Smooth muscle cell (in vitro differentiated cells): ENCODE data around the gene PINLYP. TPM values are rescaled to one million over a fixed set of nuclear protein-coding genes. Genes with fewer than 3 reads are reported as not detected.
"Not testable (repeated sequence)": the region's sequence is repeated elsewhere in the genome, so short reads cannot be mapped to it uniquely, and the experiment has no call there.

ENCODE experiments used
- DNase-seq: peaks from one replicate; lab custom pipeline; 2025; ENCODE audit not compliant: unreplicated experiment; lab: John Stamatoyannopoulos, UW
- H2AFZ ChIP-seq: fragments of 200-600 bp; sonication (generic); 2 replicates; pipeline ENCODE4 v1.6.0; 2016; ENCODE audit warnings: antibody characterized with exemption, low read depth, mild to moderate bottlenecking
- H3F3A ChIP-seq: fragments of 200-600 bp; sonication (generic); 2 replicates; pipeline ENCODE4 v1.6.0; 2017; ENCODE audit warnings: antibody characterized with exemption, low read depth
- H3K27ac ChIP-seq: fragments of 200-600 bp; sonication (generic); 2 replicates; pipeline ENCODE4 v1.5.1; 2016; ENCODE audit warnings: low read depth, mild to moderate bottlenecking
- H3K27me3 ChIP-seq: fragments of 200-600 bp; sonication (generic); 2 replicates; pipeline ENCODE4 v1.6.1; 2016; ENCODE audit warnings: low read depth, mild to moderate bottlenecking
- H3K36me3 ChIP-seq: fragments of 200-600 bp; sonication (generic); 2 replicates; pipeline ENCODE4 v1.5.1; 2016; ENCODE audit warnings: low read depth
- H3K4me1 ChIP-seq: fragments of 200-600 bp; sonication (generic); 2 replicates; pipeline ENCODE4 v1.5.1; 2016; ENCODE audit warnings: low read depth
- H3K4me2 ChIP-seq: fragments of 200-600 bp; sonication (generic); 2 replicates; pipeline ENCODE4 v1.6.0; 2016; ENCODE audit warnings: mild to moderate bottlenecking
- H3K4me3 ChIP-seq: fragments of 200-600 bp; sonication (generic); 2 replicates; pipeline ENCODE4 v1.5.1; 2016; ENCODE audit warnings: mild to moderate bottlenecking
- H3K79me2 ChIP-seq: fragments of 200-600 bp; sonication (generic); 2 replicates; pipeline ENCODE4 v1.6.0; 2016; ENCODE audit warnings: low read depth, mild to moderate bottlenecking
- H3K9ac ChIP-seq: fragments of 200-600 bp; sonication (generic); 2 replicates; pipeline ENCODE4 v1.6.0; 2016; ENCODE audit warnings: low read depth
- H3K9me3 ChIP-seq: fragments of 200-600 bp; sonication (generic); replicated peaks from 2 replicates; pipeline ENCODE4 v1.5.1; 2016; ENCODE audit warnings: low read depth
- H4K20me1 ChIP-seq: fragments of 200-600 bp; sonication (generic); 2 replicates; pipeline ENCODE4 v1.6.0; 2016; ENCODE audit warnings: low read depth
- WGBS: methylation state at CpG from one replicate; pipeline ENCODE4 v1.1.7; 2016; ENCODE audit warnings: low lambda C conversion rate; 5-methylcytosine and 5-hydroxymethylcytosine counted together
- polyA plus RNA-seq: library from polyadenylated mRNA; unstranded; fragments of >200 nt; fragmentation: Nextera tagmentation; extraction: Ambion mirVana; gene quantifications from 2 replicates; pipeline ENCODE4 v1.2.1, GENCODE V29; 2016
- total RNA-seq: library from RNA; depleted of rRNA; stranded (reverse); fragments of >200 nt; gene quantifications from 2 replicates; pipeline ENCODE4 v1.2.3, GENCODE V29; 2014
- TF ChIP-seq, protein P1 (sequence below): fragments of 200-600 bp; sonication (generic); IDR thresholded peaks from 2 replicates; pipeline ENCODE4 v1.5.1; 2017; ENCODE audit warnings: borderline replicate concordance, mild to moderate bottlenecking, antibody characterized with exemption; ENCODE audit not compliant: insufficient read depth, poor library complexity, severe bottlenecking

PINLYP gene
- total and polyA plus RNA-seq, 2 experiments from 2014 or later = 1.7 to 2.2 TPM

DNA sequence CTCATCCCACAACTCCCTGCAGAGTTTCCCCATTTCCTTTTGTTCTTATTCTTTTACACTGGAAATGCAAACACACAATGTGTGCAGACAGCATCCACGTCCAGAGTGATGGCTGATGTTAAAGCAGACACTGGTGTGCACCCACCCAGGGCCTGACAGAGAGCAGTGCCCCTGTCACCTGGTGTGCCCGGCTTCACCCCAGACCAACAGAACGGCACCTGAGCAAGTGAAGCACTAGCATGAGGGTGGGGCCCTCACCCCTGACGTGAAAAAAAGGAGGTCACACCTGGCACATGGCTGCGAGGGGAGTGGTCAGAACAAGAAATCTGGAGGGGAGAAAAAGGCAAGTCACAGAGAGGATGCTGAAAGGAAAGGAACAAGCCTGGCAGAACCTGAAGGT lies 30.3 kb upstream of the PINLYP start:
- no peak for DNase-seq
- TF ChIP-seq, protein P1, sequence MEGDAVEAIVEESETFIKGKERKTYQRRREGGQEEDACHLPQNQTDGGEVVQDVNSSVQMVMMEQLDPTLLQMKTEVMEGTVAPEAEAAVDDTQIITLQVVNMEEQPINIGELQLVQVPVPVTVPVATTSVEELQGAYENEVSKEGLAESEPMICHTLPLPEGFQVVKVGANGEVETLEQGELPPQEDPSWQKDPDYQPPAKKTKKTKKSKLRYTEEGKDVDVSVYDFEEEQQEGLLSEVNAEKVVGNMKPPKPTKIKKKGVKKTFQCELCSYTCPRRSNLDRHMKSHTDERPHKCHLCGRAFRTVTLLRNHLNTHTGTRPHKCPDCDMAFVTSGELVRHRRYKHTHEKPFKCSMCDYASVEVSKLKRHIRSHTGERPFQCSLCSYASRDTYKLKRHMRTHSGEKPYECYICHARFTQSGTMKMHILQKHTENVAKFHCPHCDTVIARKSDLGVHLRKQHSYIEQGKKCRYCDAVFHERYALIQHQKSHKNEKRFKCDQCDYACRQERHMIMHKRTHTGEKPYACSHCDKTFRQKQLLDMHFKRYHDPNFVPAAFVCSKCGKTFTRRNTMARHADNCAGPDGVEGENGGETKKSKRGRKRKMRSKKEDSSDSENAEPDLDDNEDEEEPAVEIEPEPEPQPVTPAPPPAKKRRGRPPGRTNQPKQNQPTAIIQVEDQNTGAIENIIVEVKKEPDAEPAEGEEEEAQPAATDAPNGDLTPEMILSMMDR = no peak
- no peaks in the 10 kb centered on the region for H3K79me2 ChIP-seq
- no peak overlapping the region for H3K27ac ChIP-seq
- H3K27me3 ChIP-seq = no peaks in the 10 kb centered on the region
- 95% methylated on average over 5 of the region's 5 CpGs for WGBS
- no peaks in the 10 kb centered on the region for H3F3A ChIP-seq
- no peaks in the 10 kb centered on the region for H3K9me3 ChIP-seq
- no peak overlapping the region for H3K9ac ChIP-seq
- H4K20me1 ChIP-seq = no peaks in the 10 kb centered on the region
- no peak overlapping the region for H3K4me2 ChIP-seq
- no peaks in the 10 kb centered on the region for H3K4me1 ChIP-seq
- H3K36me3 ChIP-seq = no peaks in the 10 kb centered on the region
- H3K4me3 ChIP-seq = no peak overlapping the region
- no peak overlapping the region for H2AFZ ChIP-seq

DNA sequence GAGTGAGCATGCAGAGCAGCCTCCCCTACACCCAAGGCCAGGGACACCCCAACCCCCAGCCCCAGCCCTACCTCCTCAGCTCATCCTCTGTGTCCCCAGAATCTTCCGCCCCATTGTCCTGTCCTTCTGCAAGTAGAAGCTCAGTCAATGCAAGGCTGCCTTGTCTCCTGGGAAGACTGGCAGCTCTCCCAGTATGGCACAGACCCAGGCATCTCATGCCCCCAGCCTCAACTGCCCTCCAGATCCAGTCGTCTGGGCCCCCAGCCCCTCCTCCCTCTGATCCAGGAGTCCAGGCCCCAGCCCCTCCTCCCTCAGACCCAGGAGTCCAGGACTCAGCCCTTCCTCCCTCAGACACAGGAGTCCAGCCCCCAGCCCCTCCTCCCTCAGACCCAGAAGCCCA lies 29.6 kb upstream of the PINLYP start:
- Histone ChIP-seq H3K79me2 (no peaks in the 10 kb centered on the region), H3K27ac (no peak overlapping the region), H3K4me2 (no peak overlapping the region), H3K9ac (no peak overlapping the region), H3F3A (no peaks in the 10 kb centered on the region), H3K27me3 (no peaks in the 10 kb centered on the region), H3K9me3 (no peaks in the 10 kb centered on the region), H4K20me1 (no peaks in the 10 kb centered on the region), H2AFZ (no peak overlapping the region), H3K4me1 (no peaks in the 10 kb centered on the region), H3K36me3 (no peaks in the 10 kb centered on the region), H3K4me3 (no peak overlapping the region)
- TF ChIP-seq, protein P1 = no peak
- 100% methylated on average over 2 of the region's 2 CpGs for WGBS
- no peak for DNase-seq

DNA sequence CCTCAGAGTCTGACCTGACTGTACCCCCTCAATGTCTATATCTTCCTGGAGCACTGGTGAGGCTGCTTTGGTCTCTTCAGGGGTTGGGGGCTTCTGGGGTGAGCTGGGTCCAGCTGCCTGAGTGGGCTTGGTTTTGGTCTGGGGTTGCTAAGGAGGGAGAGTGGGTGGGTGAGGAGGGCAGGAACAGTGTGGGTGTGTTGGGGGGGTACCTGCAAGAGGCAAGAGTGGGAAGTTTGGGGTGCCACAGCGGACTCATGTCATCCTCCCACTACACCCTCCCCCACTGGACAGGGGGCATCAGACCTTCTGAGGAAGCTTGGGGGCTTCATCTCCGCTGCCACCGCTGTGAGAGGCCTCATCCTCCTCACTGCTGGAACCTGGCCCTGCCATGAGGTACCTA lies 29.0 kb upstream of the PINLYP start:
- H3K27ac ChIP-seq = no peak overlapping the region
- no peak overlapping the region for H3K4me3 ChIP-seq
- no peak overlapping the region for H2AFZ ChIP-seq
- DNase-seq = no peak
- 100% methylated on average over 3 of the region's 3 CpGs for WGBS
- no peaks in the 10 kb centered on the region for H3F3A ChIP-seq
- H3K9ac ChIP-seq = no peak overlapping the region
- H3K79me2 ChIP-seq = no peaks in the 10 kb centered on the region
- H3K27me3 ChIP-seq = no peaks in the 10 kb centered on the region
- TF ChIP-seq, protein P1 = no peak
- no peaks in the 10 kb centered on the region for H3K4me1 ChIP-seq
- H3K36me3 ChIP-seq = no peaks in the 10 kb centered on the region
- H3K4me2 ChIP-seq = no peak overlapping the region
- H3K9me3 ChIP-seq = no peaks in the 10 kb centered on the region
- no peaks in the 10 kb centered on the region for H4K20me1 ChIP-seq

DNA sequence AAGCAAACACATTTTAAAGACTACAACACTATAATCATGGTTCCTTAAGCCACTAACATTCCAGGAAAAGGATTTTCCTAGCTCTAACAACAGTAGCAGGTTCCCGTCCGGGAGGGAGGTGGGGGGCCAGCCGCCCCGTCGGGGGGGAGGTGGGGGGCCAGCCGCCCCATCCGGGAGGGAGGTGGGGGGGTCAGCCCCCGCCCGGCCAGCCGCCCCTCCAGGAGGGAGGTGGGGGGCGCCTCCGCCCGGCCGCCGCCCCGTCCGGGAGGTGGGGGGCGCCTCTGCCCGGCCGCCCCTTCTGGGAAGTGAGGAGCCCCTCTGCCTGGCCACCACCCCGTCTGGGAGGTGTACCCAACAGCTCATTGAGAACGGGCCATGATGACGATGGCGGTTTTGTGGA lies 27.7 kb upstream of the PINLYP start:
- not testable (repeated sequence) for H3K27me3 ChIP-seq, H3K27ac ChIP-seq, H3K79me2 ChIP-seq, DNase-seq, H3F3A ChIP-seq, H3K4me1 ChIP-seq, H4K20me1 ChIP-seq, H3K4me3 ChIP-seq, H3K36me3 ChIP-seq, H3K4me2 ChIP-seq, H2AFZ ChIP-seq, H3K9me3 ChIP-seq, H3K9ac ChIP-seq
- WGBS = 100% methylated on average over 2 of the region's 24 CpGs
